H1 (cell line): ENCODE results near the gene SBF1. TPM values are rescaled to one million over a fixed set of nuclear protein-coding genes. Genes with fewer than 3 reads are reported as not detected.
A peak's percentile ranks its signal among the peaks of the same experiment; 100 is the strongest.

Experiments
- CTCF ChIA-PET: fragments of 300-600 bp; sonication (Branson Sonifier 250); formaldehyde crosslinking; loops from one replicate; lab custom pipeline; 2021; ENCODE audit not compliant: partially characterized antibody; lab: Charles Lee
- POLR2A ChIA-PET: fragments of 300-600 bp; sonication (Branson Sonifier 250); formaldehyde crosslinking; loops from one replicate; lab custom pipeline; 2021; ENCODE audit warnings: inconsistent platforms; ENCODE audit not compliant: partially characterized antibody; lab: Charles Lee
- DNase-seq, 2 experiments: peaks; one replicate each; pipeline versions ENCODE4 v3.0.0 to v3.0.0-alpha.2; 2010 to 2022; ENCODE audit warnings: low spot score in 2 of 2, low read depth in 1 of 2, mixed read lengths in 1 of 2
- FAIRE-seq: peaks from 2 replicates; lab custom pipeline; 2011; peaks lifted over from hg19 to GRCh38; lab: Jason Lieb, UNC
- H2AFZ ChIP-seq: 2 replicates; pipeline ENCODE4 v1.8.1; 2012; ENCODE audit warnings: low read length, inconsistent platforms
- H2AK5ac ChIP-seq: 2 replicates; pipeline ENCODE4 v1.6.1; 2013; ENCODE audit warnings: low read depth, low read length
- H2BK120ac ChIP-seq: replicated peaks from 2 replicates; pipeline ENCODE3; 2013; ENCODE audit warnings: low read depth, low read length, inconsistent platforms
- H2BK12ac ChIP-seq: 2 replicates; pipeline ENCODE4 v1.6.1; 2013; ENCODE audit warnings: low read depth, low read length
- H2BK15ac ChIP-seq: 2 replicates; pipeline ENCODE4 v1.6.1; 2013; ENCODE audit warnings: low read length
- H2BK20ac ChIP-seq: 2 replicates; pipeline ENCODE4 v1.6.1; 2013; ENCODE audit warnings: low read length
- H2BK5ac ChIP-seq: 2 replicates; pipeline ENCODE4 v1.6.1; 2013; ENCODE audit warnings: low read depth, low read length
- H3K14ac ChIP-seq: 2 replicates; pipeline ENCODE4 v1.6.1; 2013; ENCODE audit warnings: inconsistent platforms; ENCODE audit not compliant: insufficient read length
- H3K18ac ChIP-seq: 2 replicates; pipeline ENCODE4 v1.6.1; 2013; ENCODE audit warnings: low read length; ENCODE audit errors: extremely low read depth
- H3K23ac ChIP-seq: 2 replicates; pipeline ENCODE4 v1.6.1; 2013; ENCODE audit warnings: inconsistent platforms; ENCODE audit not compliant: insufficient read length
- H3K23me2 ChIP-seq: 2 replicates; pipeline ENCODE4 v1.6.1; 2013; ENCODE audit warnings: low read depth, low read length
- H3K27ac ChIP-seq: 2 replicates; pipeline ENCODE4 v1.6.1; 2011; ENCODE audit warnings: low read depth, low read length, inconsistent platforms
- H3K27me3 ChIP-seq, 4 experiments: replicated peaks in 1 of 4; 1 replicate in 1 of 4; 2 replicates in 3 of 4; pipeline versions ENCODE4 v1.6.1 to v1.8.1; 2011 to 2013; ENCODE audit warnings: low read length in 3 of 4, mild to moderate bottlenecking in 3 of 4, inconsistent platforms in 2 of 4, mixed read lengths in 2 of 4, moderate library complexity in 1 of 4; ENCODE audit not compliant: control insufficient read depth in 3 of 4, insufficient read depth in 3 of 4; ENCODE audit errors: extremely low read depth in 1 of 4
- H3K36me3 ChIP-seq, 4 experiments: 2 replicates each; pipeline versions ENCODE4 v1.6.1 to v1.8.1; 2011 to 2013; ENCODE audit warnings: mild to moderate bottlenecking in 4 of 4, low read length in 3 of 4, moderate library complexity in 2 of 4, control low read depth in 1 of 4, inconsistent platforms in 1 of 4; ENCODE audit not compliant: insufficient read depth in 4 of 4, control insufficient read depth in 2 of 4
- H3K4ac ChIP-seq: replicated peaks from 2 replicates; pipeline ENCODE3; 2013; ENCODE audit warnings: low read length, low read depth, mixed read lengths, inconsistent platforms; ENCODE audit not compliant: insufficient read length
- H3K4me1 ChIP-seq, 4 experiments: replicated peaks in 1 of 4; 1 replicate in 1 of 4; 2 replicates in 3 of 4; pipeline versions ENCODE4 v1.6.1 to v1.8.1; 2011 to 2013; ENCODE audit warnings: low read length in 3 of 4, inconsistent platforms in 2 of 4, mixed read lengths in 1 of 4; ENCODE audit not compliant: insufficient read depth in 4 of 4, control insufficient read depth in 3 of 4
- H3K4me2 ChIP-seq, 2 experiments: 2 replicates each; pipeline versions ENCODE4 v1.6.1 to v1.8.1; 2011 to 2013; ENCODE audit warnings: low read depth in 2 of 2, low read length in 2 of 2, control low read depth in 1 of 2, inconsistent platforms in 1 of 2, mild to moderate bottlenecking in 1 of 2; ENCODE audit not compliant: insufficient read depth in 1 of 2
- H3K4me3 ChIP-seq, 4 experiments: fragments of 200-600, 300-600 bp in 1 of 4; sonication (generic), shearing (Covaris generic), sonication (Bioruptor Twin) in 1 of 4; 2 replicates each; pipeline versions ENCODE4 v1.5.1 to v1.8.1; 2011 to 2016; ENCODE audit warnings: low read length in 4 of 4, low read depth in 3 of 4, control low read depth in 2 of 4, inconsistent platforms in 2 of 4, mild to moderate bottlenecking in 2 of 4, mixed read lengths in 1 of 4, moderate library complexity in 1 of 4; ENCODE audit not compliant: insufficient read depth in 2 of 4; ENCODE audit errors: extremely low read depth in 1 of 4
- H3K56ac ChIP-seq: replicated peaks from 2 replicates; pipeline ENCODE3; 2013; ENCODE audit warnings: low read depth, mild to moderate bottlenecking, mixed read lengths, low read length, inconsistent platforms; ENCODE audit not compliant: insufficient read length
- H3K79me1 ChIP-seq: 2 replicates; pipeline ENCODE4 v1.6.1; 2013; ENCODE audit warnings: low read depth, low read length, control low read depth
- H3K79me2 ChIP-seq, 2 experiments: 2 replicates each; pipeline versions ENCODE4 v1.6.1 to v1.8.1; 2012 to 2013; ENCODE audit warnings: low read length in 2 of 2, mild to moderate bottlenecking in 2 of 2, inconsistent platforms in 1 of 2; ENCODE audit not compliant: insufficient read depth in 2 of 2, control insufficient read depth in 1 of 2
- H3K9ac ChIP-seq, 4 experiments: replicated peaks in 1 of 4; 1 replicate in 1 of 4; 2 replicates in 3 of 4; pipeline versions ENCODE4 v1.6.1 to v1.8.1; 2011 to 2013; ENCODE audit warnings: low read depth in 3 of 4, low read length in 3 of 4, control low read depth in 2 of 4, mild to moderate bottlenecking in 2 of 4, moderate library complexity in 2 of 4, inconsistent platforms in 1 of 4; ENCODE audit errors: extremely low read depth in 1 of 4
- H3K9me3 ChIP-seq, 2 experiments: 2 replicates each; pipeline versions ENCODE4 v1.6.1 to v1.8.1; 2012 to 2013; ENCODE audit warnings: mild to moderate bottlenecking in 2 of 2, moderate library complexity in 2 of 2, control low read depth in 1 of 2, inconsistent platforms in 1 of 2, low read depth in 1 of 2, low read length in 1 of 2, mixed read lengths in 1 of 2; ENCODE audit not compliant: insufficient read depth in 2 of 2
- H4K20me1 ChIP-seq, 2 experiments: replicated peaks in 1 of 2; 2 replicates each; pipeline versions ENCODE3 to v1.8.1; 2011 to 2013; ENCODE audit warnings: inconsistent platforms in 2 of 2, low read length in 2 of 2, mild to moderate bottlenecking in 1 of 2; ENCODE audit not compliant: insufficient read depth in 2 of 2, control insufficient read depth in 1 of 2
- H4K5ac ChIP-seq: 2 replicates; pipeline ENCODE4 v1.6.1; 2013; ENCODE audit warnings: low read length, low read depth, mixed read lengths, inconsistent platforms; ENCODE audit not compliant: insufficient read length
- H4K8ac ChIP-seq: 2 replicates; pipeline ENCODE4 v1.8.0; 2013; ENCODE audit warnings: mild to moderate bottlenecking, moderate library complexity, low read length, inconsistent platforms; ENCODE audit not compliant: insufficient read depth; ENCODE audit errors: extremely low read depth
- H4K91ac ChIP-seq: replicated peaks from 2 replicates; pipeline ENCODE3; 2013; ENCODE audit warnings: low read length, mixed read lengths, inconsistent platforms; ENCODE audit not compliant: insufficient read length
- EZH2 ChIP-seq: fragments of 200-600 bp; sonication (generic); IDR thresholded peaks from 2 replicates; pipeline ENCODE4 v1.7.1; 2012; ENCODE audit warnings: low read depth, mild to moderate bottlenecking, moderate library complexity, low read length, inconsistent platforms; ENCODE audit not compliant: severe bottlenecking
- JUN ChIP-seq: IDR thresholded peaks from 2 replicates; pipeline ENCODE4 v1.6.1; 2011; ENCODE audit warnings: low read depth, mild to moderate bottlenecking, improper control_type of control experiment, low read length
- KDM1A ChIP-seq: fragments of 200-600, 300-600 bp; sonication (generic); IDR thresholded peaks from 2 replicates; pipeline ENCODE4 v1.7.1; 2016; ENCODE audit warnings: mild to moderate bottlenecking, low read length, borderline replicate concordance
- KDM5A ChIP-seq: fragments of 200-600 bp; IDR thresholded peaks from 2 replicates; pipeline ENCODE4 v1.7.1; 2012; ENCODE audit warnings: mild to moderate bottlenecking, low read length, inconsistent platforms, mixed read lengths
- MAFK ChIP-seq: IDR thresholded peaks from 2 replicates; pipeline ENCODE4 v1.6.1; 2012; ENCODE audit warnings: low read depth, mild to moderate bottlenecking, improper control_type of control experiment, low read length
- POLR2A ChIP-seq, 2 experiments: IDR thresholded peaks; 1 replicate in 1 of 2; 2 replicates in 1 of 2; pipeline ENCODE4 v1.6.1; 2011; ENCODE audit warnings: low read depth in 2 of 2, low read length in 2 of 2, mild to moderate bottlenecking in 2 of 2; ENCODE audit errors: control extremely low read depth in 1 of 2
- RFX5 ChIP-seq: IDR thresholded peaks from 2 replicates; pipeline ENCODE4 v1.6.1; 2011; ENCODE audit warnings: low read depth, low read length, improper control_type of control experiment, borderline replicate concordance
- SP4 ChIP-seq: IDR thresholded peaks from 2 replicates; pipeline ENCODE4 v1.6.1; 2012; ENCODE audit warnings: low read length, inconsistent platforms
- SUZ12 ChIP-seq: fragments of 200-600 bp; sonication (generic); IDR thresholded peaks from 2 replicates; pipeline ENCODE4 v1.6.1; 2012; ENCODE audit warnings: mild to moderate bottlenecking, inconsistent platforms, low read length, moderate library complexity, mixed read lengths
- WGBS, 2 experiments: shearing (Covaris generic) in 1 of 2; methylation state at CpG; one replicate each; pipeline versions ENCODE4 v1.1.6 to v1.1.7; 2013 to 2015; ENCODE audit warnings: low lambda C conversion rate in 2 of 2, mixed read lengths in 2 of 2, inconsistent platforms in 1 of 2, low coverage in 1 of 2, missing lambda C conversion rate in 1 of 2; ENCODE audit not compliant: insufficient replicate concordance in 2 of 2, insufficient coverage in 1 of 2, insufficient read length in 1 of 2; ENCODE audit errors: extremely low coverage in 1 of 2, missing lambda C conversion rate in 1 of 2; 5-methylcytosine and 5-hydroxymethylcytosine counted together
- polyA plus RNA-seq, 7 experiments: library from polyadenylated mRNA; depleted of rRNA in 3 of 7; stranded (reverse) in 5 of 7; unstranded in 2 of 7; fragments of >200 nt in 5 of 7; fragments of 200-250 nt in 2 of 7; gene quantifications; 1 replicate in 5 of 7; 2 replicates in 1 of 7; 4 replicates in 1 of 7; pipeline versions ENCODE4 v1.2.1 to v1.2.3, GENCODE V29; 2011 to 2013; ENCODE audit warnings: missing spikeins in 2 of 7, mixed read lengths in 2 of 7
- total RNA-seq: library from RNA; stranded (reverse); fragmentation: NEBNext Ultra II Directional; extraction: Animal tissue kit (Norgen Biotek cat#: 25700); gene quantifications from 2 replicates; pipeline ENCODE4 v1.2.1, GENCODE V29; 2021
- TF ChIP-seq, protein P1 (sequence below): IDR thresholded peaks from 2 replicates; pipeline ENCODE4 v1.6.1; 2012; ENCODE audit warnings: inconsistent platforms
- TF ChIP-seq, protein P2 (sequence below): IDR thresholded peaks from 2 replicates; pipeline ENCODE4 v1.6.1; 2012; ENCODE audit warnings: inconsistent platforms

The SBF1 gene
- total and polyA plus RNA-seq, 2 of the 8 experiments (the other 6 are each of a cell fraction or from before 2014, with no cell fraction given) = 29.1 to 71.5 TPM

DNA sequence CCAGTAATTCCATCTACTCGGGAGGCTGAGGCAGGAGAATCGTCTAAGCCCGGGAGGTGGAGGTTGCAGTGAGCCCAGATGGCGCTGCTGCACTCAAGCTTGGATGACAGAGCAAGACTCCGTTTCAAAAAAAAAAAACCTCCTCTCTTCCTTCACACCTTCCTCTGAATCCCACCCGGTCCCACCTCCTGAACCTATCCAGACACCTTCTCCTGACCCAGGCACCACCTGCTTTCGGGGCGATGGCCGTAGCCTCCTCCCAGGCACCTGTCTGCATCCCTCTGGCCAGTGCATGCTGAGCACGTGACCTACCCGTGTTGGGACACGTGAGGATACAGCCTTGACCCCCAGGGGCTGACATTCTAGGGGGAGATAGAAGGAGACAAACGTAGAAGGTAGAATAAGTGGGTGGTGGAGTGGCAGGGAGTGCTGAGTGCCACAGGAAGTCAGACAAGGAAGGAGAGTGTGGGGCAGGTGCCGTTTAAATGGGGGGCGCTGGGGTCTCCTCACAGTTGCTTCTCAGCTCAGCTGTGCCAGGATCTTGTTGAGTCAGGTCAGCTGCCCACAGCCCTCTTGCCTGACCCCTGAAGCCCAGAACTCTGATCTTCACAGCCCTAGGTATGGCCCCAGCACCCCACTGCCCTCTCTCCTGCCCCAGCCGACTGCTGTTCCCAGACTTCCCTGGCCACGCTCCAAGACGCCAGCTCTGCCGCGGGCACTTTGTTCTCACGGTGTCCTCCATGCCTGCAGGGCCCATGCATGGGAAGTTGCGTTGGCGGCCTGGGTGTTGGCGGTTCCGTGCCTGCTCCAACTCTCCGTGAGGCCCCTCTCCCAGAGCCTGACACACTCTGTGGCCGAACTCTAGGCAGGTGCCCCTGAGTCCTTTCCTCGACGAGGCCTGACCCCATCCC lies 10.6 kb upstream of the SBF1 start:
- FAIRE-seq = no peak
- no peak overlapping the region for H3K56ac ChIP-seq
- no peak overlapping the region for H3K4me2 ChIP-seq
- H2BK120ac ChIP-seq = no peak overlapping the region
- H3K79me2 ChIP-seq = no peaks in the 10 kb centered on the region
- peaks cover 0 to 5% (median 0%) of the 10 kb centered on the region in 4 experiments; a peak in 3 of 7 replicates for H3K4me1 ChIP-seq
- H3K23ac ChIP-seq = no peak overlapping the region
- H3K9me3 ChIP-seq = no peaks in the 10 kb centered on the region
- H3K4me3 ChIP-seq = no peak overlapping the region
- peak overlapping the region; percentile 92 for H4K8ac ChIP-seq
- no peak overlapping the region for H4K91ac ChIP-seq
- H3K18ac ChIP-seq = no peak overlapping the region
- H3K9ac ChIP-seq = no peak overlapping the region
- H2BK20ac ChIP-seq = no peak overlapping the region
- H2BK5ac ChIP-seq = no peak overlapping the region
- H3K79me1 ChIP-seq = no peaks in the 10 kb centered on the region
- ChIA-PET POLR2A (interaction anchor here (1.5 to 4.8 kb wide), 7 partner anchors 9 to 20 kb away, joined by 3 to 21 read pairs (median 17); no protein-coding TSS in a partner anchor), CTCF (interaction anchor here (0.7 to 5.6 kb wide), 9 partner anchors 11 to 1158 kb away, joined by 3 to 54 read pairs (median 3); no protein-coding TSS in a partner anchor)
- WGBS, 2 experiments = 87% methylated on average over 29 of the region's 29 CpGs; no CpG with 5 or more reads in 1 of the 2 experiments
- H3K27me3 ChIP-seq = peaks cover 0 to 7% (median 4%) of the 10 kb centered on the region in 4 experiments; a peak in 5 of 7 replicates
- H3K4ac ChIP-seq = no peak overlapping the region
- H3K14ac ChIP-seq = no peak overlapping the region
- no peak overlapping the region for H2BK12ac ChIP-seq
- H3K23me2 ChIP-seq = peaks cover 4% of the 10 kb centered on the region; the same call in 1 of the 2 replicates
- H2AK5ac ChIP-seq = no peak overlapping the region
- no peak overlapping the region for H2AFZ ChIP-seq
- DNase-seq = no peak
- H3K27ac ChIP-seq = no peak overlapping the region
- H4K5ac ChIP-seq = no peak overlapping the region
- H2BK15ac ChIP-seq = no peak overlapping the region
- 0 out of 8 replicates have a peak, but pooled peaks cover 0 to 2% (median 0%) of the 10 kb centered on the region in 4 experiments for H3K36me3 ChIP-seq
- peaks cover 0 to 3% of the 10 kb centered on the region in 2 experiments for H4K20me1 ChIP-seq
- TF ChIP-seq KDM1A (no peak), POLR2A (IDR thresholded peaks at IDR 0.05; ENCODE audit: control extremely low read depth in 1 of 2, low read depth in 2 of 2, low read length in 2 of 2) (no peak), SUZ12 (no peak), SP4 (no peak), EZH2 (no peak), RFX5 (no peak), JUN (no peak), MAFK (no peak), KDM5A (no peak)
- TF ChIP-seq, protein P1, sequence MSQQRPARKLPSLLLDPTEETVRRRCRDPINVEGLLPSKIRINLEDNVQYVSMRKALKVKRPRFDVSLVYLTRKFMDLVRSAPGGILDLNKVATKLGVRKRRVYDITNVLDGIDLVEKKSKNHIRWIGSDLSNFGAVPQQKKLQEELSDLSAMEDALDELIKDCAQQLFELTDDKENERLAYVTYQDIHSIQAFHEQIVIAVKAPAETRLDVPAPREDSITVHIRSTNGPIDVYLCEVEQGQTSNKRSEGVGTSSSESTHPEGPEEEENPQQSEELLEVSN = peak; percentile 78
- TF ChIP-seq, protein P2, sequence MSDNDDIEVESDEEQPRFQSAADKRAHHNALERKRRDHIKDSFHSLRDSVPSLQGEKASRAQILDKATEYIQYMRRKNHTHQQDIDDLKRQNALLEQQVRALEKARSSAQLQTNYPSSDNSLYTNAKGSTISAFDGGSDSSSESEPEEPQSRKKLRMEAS = peak; percentile 58; the same call in 1 of the 2 replicates
